PC-3 (cell line): Measurements from ENCODE around the gene MAPKAPK3.

Experiments
- CTCF ChIP-seq: fragments of 300-600 bp; sonication (generic); conservative IDR thresholded peaks from 2 replicates; pipeline ENCODE4 v1.5.1; 2017; ENCODE audit warnings: antibody characterized with exemption, low read depth, mild to moderate bottlenecking, low read length
- EZH2phosphoT487 ChIP-seq: fragments of 300-600 bp; sonication (generic); IDR thresholded peaks from 2 replicates; pipeline ENCODE4 v1.6.1; 2018; ENCODE audit warnings: mild to moderate bottlenecking, antibody characterized with exemption, low read length, borderline replicate concordance

DNA sequence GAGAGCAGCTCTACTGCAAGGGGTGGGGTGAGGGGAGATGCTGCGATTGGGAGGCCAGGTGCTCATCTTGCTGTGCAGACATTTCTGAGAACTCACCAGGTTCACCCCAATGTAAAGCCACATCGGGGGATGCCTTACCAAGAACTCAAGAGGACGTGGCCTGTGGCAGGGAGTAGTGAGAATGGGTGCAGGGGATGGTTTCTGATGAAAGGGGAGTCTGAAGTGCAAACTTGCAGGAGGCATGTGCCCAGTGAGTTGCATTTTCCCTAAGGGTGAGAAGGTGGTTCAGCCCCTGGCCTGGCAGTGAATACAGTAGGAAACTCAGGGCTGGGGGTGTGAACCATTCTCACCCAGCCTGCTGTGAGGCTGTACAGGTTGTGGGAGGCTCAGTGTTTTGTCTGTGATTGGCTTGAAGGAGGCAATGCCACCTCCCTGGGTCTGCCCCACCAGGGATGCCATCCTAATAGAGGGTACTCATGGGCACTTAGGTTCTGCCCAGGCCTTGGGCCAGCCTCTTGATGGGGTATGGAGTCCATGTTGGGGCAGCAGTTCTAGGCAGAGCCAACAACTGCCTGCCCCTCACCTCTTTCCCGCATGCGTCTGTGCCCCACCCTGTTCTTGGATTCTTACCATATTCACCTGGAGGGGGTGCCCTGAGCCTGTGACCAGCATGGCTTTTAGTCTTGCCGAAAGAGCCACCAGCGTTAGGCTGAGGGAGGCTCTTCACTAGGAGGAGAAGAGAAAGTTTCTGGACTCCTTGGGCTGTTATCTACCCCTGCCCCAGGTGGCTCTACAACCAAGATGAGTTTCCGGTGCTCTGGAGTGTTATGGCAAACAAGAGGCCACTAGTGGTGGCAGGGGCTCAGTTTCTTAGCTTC, 43.1 kb upstream of the MAPKAPK3 start:
- TF ChIP-seq CTCF (no peak), EZH2phosphoT487 (no peak)
